SK-N-SH (cell line): Measurements from ENCODE around the gene MAPRE2. TPM values are rescaled to one million over a fixed set of nuclear protein-coding genes. Genes with fewer than 3 reads are reported as not detected.
A peak's percentile ranks its signal among the peaks of the same experiment; 100 is the strongest.

Experiments
- CTCF ChIA-PET: fragments of 300-600, 350-600 bp; formaldehyde crosslinking; extraction: SDS; loops from one replicate; lab custom pipeline; 2021; lab: Yijun Ruan, JAX
- POLR2A ChIA-PET: fragments of 350-600 bp; sonication (Branson Sonifier 250); formaldehyde crosslinking; extraction: SDS; loops from one replicate; lab custom pipeline; 2020; ENCODE audit warnings: antibody characterized with exemption, inconsistent platforms; lab: Yijun Ruan, JAX
- DNase-seq: peaks from one replicate; pipeline ENCODE4 v3.0.0; 2012
- H2AFZ ChIP-seq: fragments of 200-600 bp; sonication (generic); 2 replicates; pipeline ENCODE4 v1.8.1; 2016; ENCODE audit warnings: antibody characterized with exemption, mild to moderate bottlenecking, low read depth
- H3F3A ChIP-seq: fragments of 200-600 bp; sonication (generic); replicated peaks from 2 replicates; pipeline ENCODE3; 2016; ENCODE audit warnings: antibody characterized with exemption, mild to moderate bottlenecking; ENCODE audit not compliant: insufficient read depth
- H3K27ac ChIP-seq, 2 experiments: fragments of 200-500 bp in 1 of 2; fragments of 200-600 bp in 1 of 2; sonication (Bioruptor generic) in 1 of 2; sonication (generic), shearing (Covaris generic) in 1 of 2; 2 replicates each; pipeline versions ENCODE4 v1.5.1 to v1.6.1; 2014 to 2016; ENCODE audit warnings: low read depth in 2 of 2, inconsistent platforms in 1 of 2, low read length in 1 of 2, mild to moderate bottlenecking in 1 of 2, mixed read lengths in 1 of 2
- H3K27me3 ChIP-seq: fragments of 200-600 bp; sonication (generic), shearing (Covaris generic); 2 replicates; pipeline ENCODE4 v1.6.1; 2016; ENCODE audit warnings: mixed run types; ENCODE audit not compliant: insufficient read depth
- H3K36me3 ChIP-seq, 2 experiments: fragments of 200-500 bp in 1 of 2; fragments of 200-600 bp in 1 of 2; sonication (Bioruptor generic) in 1 of 2; sonication (generic) in 1 of 2; replicated peaks in 1 of 2; 2 replicates each; pipeline versions ENCODE3 to v1.5.1; 2014 to 2016; ENCODE audit warnings: low read length in 1 of 2, mild to moderate bottlenecking in 1 of 2; ENCODE audit not compliant: insufficient read depth in 2 of 2, control insufficient read depth in 1 of 2
- H3K4me1 ChIP-seq, 2 experiments: fragments of 200-500 bp in 1 of 2; fragments of 200-600 bp in 1 of 2; sonication (Bioruptor generic) in 1 of 2; sonication (generic), shearing (Covaris generic) in 1 of 2; 2 replicates each; pipeline versions ENCODE4 v1.5.1 to v1.6.1; 2014 to 2016; ENCODE audit warnings: low read depth in 1 of 2, low read length in 1 of 2, mixed run types in 1 of 2; ENCODE audit not compliant: insufficient read depth in 2 of 2, control insufficient read depth in 1 of 2
- H3K4me2 ChIP-seq: fragments of 200-600 bp; sonication (generic), shearing (Covaris generic); 2 replicates; pipeline ENCODE4 v1.6.1; 2017; ENCODE audit warnings: mixed run types
- H3K4me3 ChIP-seq, 2 experiments: fragments of 200-500 bp in 1 of 2; fragments of 200-600 bp in 1 of 2; sonication (Bioruptor generic) in 1 of 2; sonication (generic), shearing (Covaris generic) in 1 of 2; 2 replicates each; pipeline versions ENCODE4 v1.5.1 to v1.8.1; 2014 to 2016; ENCODE audit warnings: low read depth in 2 of 2, inconsistent platforms in 1 of 2, low read length in 1 of 2, mild to moderate bottlenecking in 1 of 2, mixed read lengths in 1 of 2, moderate library complexity in 1 of 2
- H3K79me2 ChIP-seq: fragments of 200-600 bp; sonication (generic); 2 replicates; pipeline ENCODE4 v1.8.1; 2017; ENCODE audit warnings: mild to moderate bottlenecking; ENCODE audit not compliant: insufficient read depth
- H3K9ac ChIP-seq: fragments of 200-600 bp; sonication (generic); 2 replicates; pipeline ENCODE4 v1.6.1; 2017; ENCODE audit warnings: mixed run types
- H3K9me2 ChIP-seq: fragments of 200-600 bp; sonication (generic); 2 replicates; pipeline ENCODE4 v1.6.1; 2017; ENCODE audit warnings: mixed run types
- H3K9me3 ChIP-seq: fragments of 200-600 bp; sonication (generic); 2 replicates; pipeline ENCODE4 v1.6.1; 2017; ENCODE audit warnings: mixed run types, mild to moderate bottlenecking, moderate library complexity
- H4K20me1 ChIP-seq: fragments of 200-600 bp; sonication (generic); 2 replicates; pipeline ENCODE4 v1.6.1; 2017; ENCODE audit warnings: mild to moderate bottlenecking, mixed run types; ENCODE audit not compliant: insufficient read depth
- CTCF ChIP-seq: fragments of 200-600 bp; sonication (generic); IDR thresholded peaks from 2 replicates; pipeline ENCODE4 v1.6.1; 2017; ENCODE audit warnings: antibody characterized with exemption, mild to moderate bottlenecking, moderate library complexity
- GABPA ChIP-seq: IDR thresholded peaks from 2 replicates; pipeline ENCODE4 v1.4.0; 2012; ENCODE audit warnings: low read depth, mild to moderate bottlenecking
- GATA2 ChIP-seq: sonication (generic); formaldehyde crosslinking; IDR thresholded peaks from 2 replicates; pipeline ENCODE4 v1.5.0; 2020; ENCODE audit warnings: mild to moderate bottlenecking, missing genetic modification reagents
- IRF3 ChIP-seq: fragments of 150-350 bp; IDR thresholded peaks from 2 replicates; pipeline ENCODE4 v1.6.1; 2016; ENCODE audit warnings: mild to moderate bottlenecking, low read depth, low read length
- MAX ChIP-seq: IDR thresholded peaks from 2 replicates; pipeline ENCODE4 v1.4.0; 2012; ENCODE audit warnings: low read depth
- POLR2AphosphoS5 ChIP-seq: IDR thresholded peaks from 2 replicates; pipeline ENCODE4 v1.6.1; 2012; ENCODE audit warnings: low read depth, low read length
- RAD21 ChIP-seq: IDR thresholded peaks from 2 replicates; pipeline ENCODE4 v1.6.1; 2012; ENCODE audit warnings: mild to moderate bottlenecking, low read length
- RXRA ChIP-seq: IDR thresholded peaks from 2 replicates; pipeline ENCODE4 v1.4.0; 2012; ENCODE audit warnings: low read depth, mild to moderate bottlenecking, borderline replicate concordance
- SIN3A ChIP-seq: IDR thresholded peaks from 2 replicates; pipeline ENCODE4 v1.6.1; 2012; ENCODE audit warnings: low read depth, mild to moderate bottlenecking, low read length, moderate library complexity, borderline replicate concordance
- SMC3 ChIP-seq: IDR thresholded peaks from 2 replicates; pipeline ENCODE4 v1.6.1; 2012; ENCODE audit warnings: low read depth, low read length, improper control_type of control experiment
- TAF1 ChIP-seq: IDR thresholded peaks from 2 replicates; pipeline ENCODE4 v1.6.1; 2012; ENCODE audit warnings: low read depth, mild to moderate bottlenecking, low read length, moderate library complexity, borderline replicate concordance
- TEAD4 ChIP-seq: IDR thresholded peaks from 2 replicates; pipeline ENCODE4 v1.4.0; 2012; ENCODE audit warnings: mild to moderate bottlenecking, borderline replicate concordance; ENCODE audit not compliant: insufficient read depth
- USF1 ChIP-seq: IDR thresholded peaks from 2 replicates; pipeline ENCODE4 v1.4.0; 2012; ENCODE audit warnings: low read depth, borderline replicate concordance
- WGBS: methylation state at CpG from one replicate; pipeline ENCODE4 v1.1.6; 2017; ENCODE audit warnings: low lambda C conversion rate; 5-methylcytosine and 5-hydroxymethylcytosine counted together
- polyA plus RNA-seq, 3 experiments: library from polyadenylated mRNA; depleted of rRNA; stranded (reverse); fragments of >200 nt; gene quantifications; 2 replicates each; pipeline ENCODE4 v1.2.3, GENCODE V29; 2012

MAPRE2 gene
- polyA plus RNA-seq, 1 of the 3 experiments (the other 2 are of a cell fraction), result 11.5 TPM

- Histone ChIP-seq H3K36me3 (no peaks in the 10 kb centered on the region), H3K27ac (no peak overlapping the region), H4K20me1 (no peaks in the 10 kb centered on the region), H2AFZ (no peak overlapping the region), H3K4me2 (no peak overlapping the region), H3K4me1 (peaks cover 0 to 17% of the 10 kb centered on the region in 2 experiments; a peak in 2 of 4 replicates), H3K4me3 (no peak overlapping the region), H3F3A (no peaks in the 10 kb centered on the region), H3K9ac (no peak overlapping the region), H3K79me2 (no peaks in the 10 kb centered on the region), H3K27me3 (no peaks in the 10 kb centered on the region), H3K9me2 (no peaks in the 10 kb centered on the region), H3K9me3 (no peaks in the 10 kb centered on the region)
- no peak for TF ChIP-seq TEAD4
- no peak for TF ChIP-seq USF1
- no peak for TF ChIP-seq RXRA
- no peak for DNase-seq
- ChIA-PET CTCF (interaction anchor here (0.7 to 3.7 kb wide), 15 partner anchors 10 to 121 kb away, joined by 3 to 36 read pairs (median 4); no protein-coding TSS in a partner anchor), POLR2A (interaction anchor here (1.1 kb wide), 1 partner anchor 9 kb away, joined by 3 read pairs; no protein-coding TSS in a partner anchor)
Observed at GRCh38 chr18:35123811-35124210, 82.6 kb downstream of the MAPRE2 start.

GRCh38 chr18:35127201-35127600 is 86.0 kb downstream of the MAPRE2 start:
- ChIA-PET POLR2A (interaction anchor here (1.1 kb wide), 1 partner anchor 25 kb away, joined by 3 read pairs; no protein-coding TSS in a partner anchor), CTCF (interaction anchor here (0.9 to 2.3 kb wide), 6 partner anchors 9 to 120 kb away, joined by 3 to 9 read pairs (median 4); no protein-coding TSS in a partner anchor)
- H3K36me3 ChIP-seq, result peaks cover 0 to under 1% of the 10 kb centered on the region in 2 experiments
- no peak overlapping the region for H3K9ac ChIP-seq
- no peaks in the 10 kb centered on the region for H3K27me3 ChIP-seq
- H3K9me3 ChIP-seq, result no peaks in the 10 kb centered on the region
- no peak overlapping the region for H3K4me3 ChIP-seq
- no peak overlapping the region for H3K27ac ChIP-seq
- no peaks in the 10 kb centered on the region for H3K79me2 ChIP-seq
- H3K4me2 ChIP-seq, result no peak overlapping the region
- 65% methylated on average over 4 of the region's 4 CpGs for WGBS
- no peaks in the 10 kb centered on the region for H4K20me1 ChIP-seq
- H2AFZ ChIP-seq, result no peak overlapping the region
- no peak for DNase-seq
- peaks cover 0 to 17% of the 10 kb centered on the region in 2 experiments; a peak in 1 of 4 replicates for H3K4me1 ChIP-seq
- TF ChIP-seq CTCF (peak; percentile 44; the same call in 1 of the 2 replicates), RAD21 (0 out of 2 replicates have a peak, but pooled peaks have one; percentile 33), GABPA (no peak)
- no peaks in the 10 kb centered on the region for H3K9me2 ChIP-seq
- no peaks in the 10 kb centered on the region for H3F3A ChIP-seq

- POLR2A ChIA-PET, result no interaction called here
- H3K4me1 ChIP-seq, result peaks cover 0 to 11% of the 10 kb centered on the region in 2 experiments; a peak in 1 of 4 replicates
- H3K9me3 ChIP-seq, result no peaks in the 10 kb centered on the region
- H4K20me1 ChIP-seq, result no peaks in the 10 kb centered on the region
- WGBS, result 92% methylated on average over 7 of the region's 7 CpGs
- H3K79me2 ChIP-seq, result no peaks in the 10 kb centered on the region
- H3F3A ChIP-seq, result no peaks in the 10 kb centered on the region
- TF ChIP-seq MAX (no peak), TEAD4 (no peak), SIN3A (no peak), GATA2 (no peak), SMC3 (no peak), TAF1 (no peak), POLR2AphosphoS5 (no peak), GABPA (no peak), IRF3 (no peak), RXRA (no peak)
- DNase-seq, result no peak
- no peak overlapping the region for H3K27ac ChIP-seq
- H3K9me2 ChIP-seq, result no peaks in the 10 kb centered on the region
- peaks cover 0 to 4% of the 10 kb centered on the region in 2 experiments for H3K36me3 ChIP-seq
- CTCF ChIA-PET, result interaction anchor here (1.1 kb wide), 1 partner anchor 15 kb away, joined by 3 read pairs; no protein-coding TSS in a partner anchor
- no peak overlapping the region for H2AFZ ChIP-seq
- H3K27me3 ChIP-seq, result no peaks in the 10 kb centered on the region
- no peak overlapping the region for H3K4me2 ChIP-seq
- no peak overlapping the region for H3K4me3 ChIP-seq
- H3K9ac ChIP-seq, result no peak overlapping the region
Observed at GRCh38 chr18:35128675-35129074, 87.5 kb downstream of the MAPRE2 start.
